K562 (cell line): Measurements from ENCODE around the gene DNAH8.

Experiments used
- CEBPB ChIP-seq: fragments of 450-650 bp; IDR thresholded peaks from 2 replicates; pipeline ENCODE4 v1.6.1; 2016; ENCODE audit warnings: missing genetic modification characterization, missing compliant biosample characterization
- CTBP1 ChIP-seq: fragments of 450-650 bp; IDR thresholded peaks from 2 replicates; pipeline ENCODE4 v1.6.1; 2016; ENCODE audit warnings: borderline replicate concordance
- HOXB6 ChIP-seq: fragments of 250-450 bp; sonication (Bioruptor Pico); IDR thresholded peaks from 2 replicates; pipeline ENCODE4 v1.5.1; 2022; ENCODE audit warnings: mild to moderate bottlenecking, borderline replicate concordance
- MYC ChIP-seq, 2 experiments: fragments of 250-450 bp in 1 of 2; sonication (Bioruptor Pico) in 1 of 2; IDR thresholded peaks; 2 replicates each; pipeline versions ENCODE4 v1.5.1 to v1.6.1; 2012 to 2021; ENCODE audit warnings: low read depth in 2 of 2, borderline replicate concordance in 1 of 2, improper control_type of control experiment in 1 of 2, low read length in 1 of 2, mild to moderate bottlenecking in 1 of 2, moderate library complexity in 1 of 2
- YY1 ChIP-seq, 3 experiments: IDR thresholded peaks; 2 replicates each; pipeline ENCODE4 v1.6.1; 2011; ENCODE audit warnings: low read length in 2 of 3, mild to moderate bottlenecking in 2 of 3, moderate library complexity in 2 of 3, borderline replicate concordance in 1 of 3, control low read depth in 1 of 3, low read depth in 1 of 3; ENCODE audit not compliant: insufficient read depth in 3 of 3, insufficient replicate concordance in 2 of 3, control insufficient read depth in 1 of 3, insufficient read length in 1 of 3; ENCODE audit errors: extremely low read depth in 1 of 3
- TF ChIP-seq, protein P1 (sequence below), 3 experiments: IDR thresholded peaks in 2 of 3; conservative IDR thresholded peaks in 1 of 3; 2 replicates each; pipeline ENCODE4 v1.5.1; 2011 to 2012; ENCODE audit warnings: low read length in 3 of 3, mild to moderate bottlenecking in 3 of 3, control low read depth in 2 of 3, improper control_type of control experiment in 1 of 3, inconsistent platforms in 1 of 3, low read depth in 1 of 3, mixed read lengths in 1 of 3, moderate library complexity in 1 of 3; ENCODE audit not compliant: insufficient read depth in 2 of 3
- TF ChIP-seq, protein P2 (sequence below): IDR thresholded peaks from 2 replicates; pipeline ENCODE4 v1.6.1; 2011; ENCODE audit not compliant: insufficient read length; ENCODE audit errors: extremely low read depth
- TF ChIP-seq, protein P3 (sequence below), 2 experiments: fragments of 450-650 bp in 1 of 2; IDR thresholded peaks; 2 replicates each; pipeline ENCODE4 v1.6.1; 2011 to 2017; ENCODE audit warnings: low read depth in 2 of 2, antibody characterized with exemption in 1 of 2, borderline replicate concordance in 1 of 2, low read length in 1 of 2, mild to moderate bottlenecking in 1 of 2, mixed read lengths in 1 of 2; ENCODE audit not compliant: control insufficient read depth in 1 of 2
- TF ChIP-seq, protein P4 (sequence below): sonication (generic); formaldehyde crosslinking; IDR thresholded peaks from 2 replicates; pipeline ENCODE4 v1.8.1; 2022; ENCODE audit warnings: missing genetic modification reagents

DNA sequence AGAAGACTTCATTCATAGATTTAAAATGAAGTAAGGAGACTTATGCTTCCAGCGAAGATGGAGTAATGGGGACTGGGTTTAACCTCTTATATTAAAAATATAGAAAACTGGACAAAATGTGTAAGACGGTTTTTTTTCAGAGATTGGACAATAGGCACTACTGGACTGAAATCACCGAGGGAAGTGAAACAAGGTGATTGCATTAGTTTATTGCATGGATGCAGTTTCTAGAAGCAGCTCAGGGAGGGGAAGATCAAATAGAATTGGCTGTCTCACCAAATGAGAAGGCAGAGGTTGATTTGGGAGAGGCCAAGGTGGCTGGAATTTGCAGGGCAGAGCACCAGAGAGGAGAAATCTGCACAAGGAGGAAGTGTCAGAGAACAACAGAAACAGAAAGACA, 162.6 kb downstream of the DNAH8 start:
- TF ChIP-seq CEBPB (no peak), MYC (IDR thresholded peaks at IDR 0.05; ENCODE audit: low read depth, low read length) (no peak), MYC (CRISPR knock-in tag; IDR thresholded peaks at IDR 0.05; ENCODE audit: borderline replicate concordance, low read depth) (no peak), YY1 (IDR thresholded peaks at IDR 0.05; ENCODE audit: borderline replicate concordance in 1 of 3, control insufficient read depth in 1 of 3, extremely low read depth in 1 of 3, insufficient read depth in 3 of 3, insufficient read length in 1 of 3, insufficient replicate concordance in 2 of 3, low read depth in 1 of 3, low read length in 2 of 3) (no peak), CTBP1 (no peak), HOXB6 (no peak)
- TF ChIP-seq, protein P1, sequence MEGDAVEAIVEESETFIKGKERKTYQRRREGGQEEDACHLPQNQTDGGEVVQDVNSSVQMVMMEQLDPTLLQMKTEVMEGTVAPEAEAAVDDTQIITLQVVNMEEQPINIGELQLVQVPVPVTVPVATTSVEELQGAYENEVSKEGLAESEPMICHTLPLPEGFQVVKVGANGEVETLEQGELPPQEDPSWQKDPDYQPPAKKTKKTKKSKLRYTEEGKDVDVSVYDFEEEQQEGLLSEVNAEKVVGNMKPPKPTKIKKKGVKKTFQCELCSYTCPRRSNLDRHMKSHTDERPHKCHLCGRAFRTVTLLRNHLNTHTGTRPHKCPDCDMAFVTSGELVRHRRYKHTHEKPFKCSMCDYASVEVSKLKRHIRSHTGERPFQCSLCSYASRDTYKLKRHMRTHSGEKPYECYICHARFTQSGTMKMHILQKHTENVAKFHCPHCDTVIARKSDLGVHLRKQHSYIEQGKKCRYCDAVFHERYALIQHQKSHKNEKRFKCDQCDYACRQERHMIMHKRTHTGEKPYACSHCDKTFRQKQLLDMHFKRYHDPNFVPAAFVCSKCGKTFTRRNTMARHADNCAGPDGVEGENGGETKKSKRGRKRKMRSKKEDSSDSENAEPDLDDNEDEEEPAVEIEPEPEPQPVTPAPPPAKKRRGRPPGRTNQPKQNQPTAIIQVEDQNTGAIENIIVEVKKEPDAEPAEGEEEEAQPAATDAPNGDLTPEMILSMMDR (IDR thresholded peaks at IDR 0.05 in 2 of 3, conservative IDR thresholded peaks at IDR 0.05 in 1 of 3; ENCODE audit: insufficient read depth in 2 of 3, low read depth in 1 of 3, low read length in 3 of 3): no peak
- TF ChIP-seq, protein P2, sequence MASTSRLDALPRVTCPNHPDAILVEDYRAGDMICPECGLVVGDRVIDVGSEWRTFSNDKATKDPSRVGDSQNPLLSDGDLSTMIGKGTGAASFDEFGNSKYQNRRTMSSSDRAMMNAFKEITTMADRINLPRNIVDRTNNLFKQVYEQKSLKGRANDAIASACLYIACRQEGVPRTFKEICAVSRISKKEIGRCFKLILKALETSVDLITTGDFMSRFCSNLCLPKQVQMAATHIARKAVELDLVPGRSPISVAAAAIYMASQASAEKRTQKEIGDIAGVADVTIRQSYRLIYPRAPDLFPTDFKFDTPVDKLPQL: no peak
- TF ChIP-seq, protein P3, sequence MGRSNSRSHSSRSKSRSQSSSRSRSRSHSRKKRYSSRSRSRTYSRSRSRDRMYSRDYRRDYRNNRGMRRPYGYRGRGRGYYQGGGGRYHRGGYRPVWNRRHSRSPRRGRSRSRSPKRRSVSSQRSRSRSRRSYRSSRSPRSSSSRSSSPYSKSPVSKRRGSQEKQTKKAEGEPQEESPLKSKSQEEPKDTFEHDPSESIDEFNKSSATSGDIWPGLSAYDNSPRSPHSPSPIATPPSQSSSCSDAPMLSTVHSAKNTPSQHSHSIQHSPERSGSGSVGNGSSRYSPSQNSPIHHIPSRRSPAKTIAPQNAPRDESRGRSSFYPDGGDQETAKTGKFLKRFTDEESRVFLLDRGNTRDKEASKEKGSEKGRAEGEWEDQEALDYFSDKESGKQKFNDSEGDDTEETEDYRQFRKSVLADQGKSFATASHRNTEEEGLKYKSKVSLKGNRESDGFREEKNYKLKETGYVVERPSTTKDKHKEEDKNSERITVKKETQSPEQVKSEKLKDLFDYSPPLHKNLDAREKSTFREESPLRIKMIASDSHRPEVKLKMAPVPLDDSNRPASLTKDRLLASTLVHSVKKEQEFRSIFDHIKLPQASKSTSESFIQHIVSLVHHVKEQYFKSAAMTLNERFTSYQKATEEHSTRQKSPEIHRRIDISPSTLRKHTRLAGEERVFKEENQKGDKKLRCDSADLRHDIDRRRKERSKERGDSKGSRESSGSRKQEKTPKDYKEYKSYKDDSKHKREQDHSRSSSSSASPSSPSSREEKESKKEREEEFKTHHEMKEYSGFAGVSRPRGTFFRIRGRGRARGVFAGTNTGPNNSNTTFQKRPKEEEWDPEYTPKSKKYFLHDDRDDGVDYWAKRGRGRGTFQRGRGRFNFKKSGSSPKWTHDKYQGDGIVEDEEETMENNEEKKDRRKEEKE (IDR thresholded peaks at IDR 0.05; ENCODE audit: borderline replicate concordance in 1 of 2, control insufficient read depth in 1 of 2, low read depth in 2 of 2, low read length in 1 of 2): no peak
- TF ChIP-seq, protein P4, sequence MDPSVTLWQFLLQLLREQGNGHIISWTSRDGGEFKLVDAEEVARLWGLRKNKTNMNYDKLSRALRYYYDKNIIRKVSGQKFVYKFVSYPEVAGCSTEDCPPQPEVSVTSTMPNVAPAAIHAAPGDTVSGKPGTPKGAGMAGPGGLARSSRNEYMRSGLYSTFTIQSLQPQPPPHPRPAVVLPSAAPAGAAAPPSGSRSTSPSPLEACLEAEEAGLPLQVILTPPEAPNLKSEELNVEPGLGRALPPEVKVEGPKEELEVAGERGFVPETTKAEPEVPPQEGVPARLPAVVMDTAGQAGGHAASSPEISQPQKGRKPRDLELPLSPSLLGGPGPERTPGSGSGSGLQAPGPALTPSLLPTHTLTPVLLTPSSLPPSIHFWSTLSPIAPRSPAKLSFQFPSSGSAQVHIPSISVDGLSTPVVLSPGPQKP: no peak
